GM18868 (cell line): Measurements from ENCODE around the gene ENKUR.

Source experiments
- ATAC-seq: cut with Tn5 transposase; IDR thresholded peaks from one replicate; pipeline ENCODE4 v1.9.1; 2021; ENCODE audit warnings: mild to moderate bottlenecking, moderate library complexity; ENCODE audit not compliant: unreplicated experiment

ENKUR gene

GRCh38 chr10:25015828-25016375, at the start of gene ENKUR:
Gene ENKUR, minus strand, starts transcription at chr10:25016158. Its CDS starts 222 bp downstream, at chr10:25015936.
- peak; percentile 67 for ATAC-seq

GRCh38 chr10:25064401-25064800, 48.4 kb upstream of the ENKUR start:
- no peak for ATAC-seq

- ATAC-seq, result no peak
Measured at GRCh38 chr10:25063644-25064043, 47.7 kb upstream of the ENKUR start.

GRCh38 chr10:25063157-25063556, 47.2 kb upstream of the ENKUR start:
- no peak for ATAC-seq

GRCh38 chr10:25061711-25062449, 45.9 kb upstream of the ENKUR start:
- no peak for ATAC-seq

GRCh38 chr10:25061125-25061524, 45.2 kb upstream of the ENKUR start:
- no peak for ATAC-seq

- no peak for ATAC-seq
Measured at GRCh38 chr10:25059990-25060389, 44.0 kb upstream of the ENKUR start.

- no peak for ATAC-seq
Measured at GRCh38 chr10:25057886-25058285, 41.9 kb upstream of the ENKUR start.

- ATAC-seq, result no peak
Measured at GRCh38 chr10:25056726-25057125, 40.8 kb upstream of the ENKUR start.

- no peak for ATAC-seq
Measured at GRCh38 chr10:25052012-25052411, 36.1 kb upstream of the ENKUR start.

GRCh38 chr10:25050402-25050801, 34.4 kb upstream of the ENKUR start:
- ATAC-seq, result no peak

- ATAC-seq, result no peak
Measured at GRCh38 chr10:25049966-25050365, 34.0 kb upstream of the ENKUR start.

- no peak for ATAC-seq
Measured at GRCh38 chr10:25048450-25048849, 32.5 kb upstream of the ENKUR start.

GRCh38 chr10:25047591-25048301, 31.8 kb upstream of the ENKUR start:
- ATAC-seq, result no peak

GRCh38 chr10:25047088-25047487, 31.1 kb upstream of the ENKUR start:
- ATAC-seq, result no peak

- no peak for ATAC-seq
Measured at GRCh38 chr10:25046641-25047040, 30.7 kb upstream of the ENKUR start.

GRCh38 chr10:25039531-25039930, 23.6 kb upstream of the ENKUR start:
- no peak for ATAC-seq

GRCh38 chr10:25038325-25038724, 22.4 kb upstream of the ENKUR start:
- ATAC-seq, result no peak

- peak; percentile 66 for ATAC-seq
Measured at GRCh38 chr10:25036381-25036780, 20.4 kb upstream of the ENKUR start.

- no peak for ATAC-seq
Measured at GRCh38 chr10:25029519-25029918, 13.6 kb upstream of the ENKUR start.

- no peak for ATAC-seq
Measured at GRCh38 chr10:25028711-25029110, 12.8 kb upstream of the ENKUR start.

- no peak for ATAC-seq
Measured at GRCh38 chr10:25026463-25026862, 10.5 kb upstream of the ENKUR start.
